Coronary artery (tissue), 2 donors: ENCODE measurements around the gene RNF167.

Source experiments
- DNase-seq: peaks from one replicate; pipeline ENCODE4 v3.0.0-alpha.2; 2017; ENCODE audit warnings: low spot score
- H3K27ac ChIP-seq, 2 donors: fragments of 200-600 bp; sonication (generic); one replicate each; pipeline ENCODE4 v1.5.1; 2016 to 2019
- H3K4me3 ChIP-seq: fragments of 200-600 bp; sonication (generic); 2 replicates; pipeline ENCODE4 v1.5.1; 2016; ENCODE audit warnings: mild to moderate bottlenecking, moderate library complexity
- TF ChIP-seq, protein P1 (sequence below): fragments of 200-600 bp; sonication (generic); IDR thresholded peaks from one replicate; pipeline ENCODE4 v1.5.1; 2019; ENCODE audit warnings: antibody characterized with exemption

The RNF167 gene

DNA sequence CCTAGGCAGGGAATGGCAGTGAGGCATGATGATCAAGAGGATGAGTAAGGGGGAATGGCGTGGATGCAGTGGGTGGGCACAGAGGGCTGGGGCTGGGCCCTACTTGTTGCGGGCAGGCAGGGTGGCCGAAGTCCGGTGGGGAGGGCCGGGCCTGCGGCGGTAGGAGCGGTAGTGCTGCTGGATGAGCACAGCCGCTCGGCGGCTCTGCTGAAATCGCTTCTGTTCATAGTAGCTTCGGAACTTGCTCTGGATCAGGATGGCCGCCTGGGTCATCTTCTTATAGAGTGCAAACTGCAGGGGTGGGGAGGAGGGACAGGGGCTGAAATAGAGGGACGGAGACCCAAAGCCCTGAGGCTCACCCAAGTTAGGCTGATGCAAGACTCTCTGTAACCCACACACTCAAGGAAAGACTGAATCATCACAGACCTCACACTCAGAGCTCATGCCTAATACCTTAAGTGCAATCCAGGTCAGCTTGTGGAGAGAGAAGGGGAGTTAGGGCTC is 29.0 kb downstream of the RNF167 start:
- TF ChIP-seq, protein P1, sequence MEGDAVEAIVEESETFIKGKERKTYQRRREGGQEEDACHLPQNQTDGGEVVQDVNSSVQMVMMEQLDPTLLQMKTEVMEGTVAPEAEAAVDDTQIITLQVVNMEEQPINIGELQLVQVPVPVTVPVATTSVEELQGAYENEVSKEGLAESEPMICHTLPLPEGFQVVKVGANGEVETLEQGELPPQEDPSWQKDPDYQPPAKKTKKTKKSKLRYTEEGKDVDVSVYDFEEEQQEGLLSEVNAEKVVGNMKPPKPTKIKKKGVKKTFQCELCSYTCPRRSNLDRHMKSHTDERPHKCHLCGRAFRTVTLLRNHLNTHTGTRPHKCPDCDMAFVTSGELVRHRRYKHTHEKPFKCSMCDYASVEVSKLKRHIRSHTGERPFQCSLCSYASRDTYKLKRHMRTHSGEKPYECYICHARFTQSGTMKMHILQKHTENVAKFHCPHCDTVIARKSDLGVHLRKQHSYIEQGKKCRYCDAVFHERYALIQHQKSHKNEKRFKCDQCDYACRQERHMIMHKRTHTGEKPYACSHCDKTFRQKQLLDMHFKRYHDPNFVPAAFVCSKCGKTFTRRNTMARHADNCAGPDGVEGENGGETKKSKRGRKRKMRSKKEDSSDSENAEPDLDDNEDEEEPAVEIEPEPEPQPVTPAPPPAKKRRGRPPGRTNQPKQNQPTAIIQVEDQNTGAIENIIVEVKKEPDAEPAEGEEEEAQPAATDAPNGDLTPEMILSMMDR = no peak
- Histone ChIP-seq H3K27ac (peak overlapping the region; percentile 85 to 98), H3K4me3 (peak overlapping the region; percentile 78)
- DNase-seq = no peak

DNA sequence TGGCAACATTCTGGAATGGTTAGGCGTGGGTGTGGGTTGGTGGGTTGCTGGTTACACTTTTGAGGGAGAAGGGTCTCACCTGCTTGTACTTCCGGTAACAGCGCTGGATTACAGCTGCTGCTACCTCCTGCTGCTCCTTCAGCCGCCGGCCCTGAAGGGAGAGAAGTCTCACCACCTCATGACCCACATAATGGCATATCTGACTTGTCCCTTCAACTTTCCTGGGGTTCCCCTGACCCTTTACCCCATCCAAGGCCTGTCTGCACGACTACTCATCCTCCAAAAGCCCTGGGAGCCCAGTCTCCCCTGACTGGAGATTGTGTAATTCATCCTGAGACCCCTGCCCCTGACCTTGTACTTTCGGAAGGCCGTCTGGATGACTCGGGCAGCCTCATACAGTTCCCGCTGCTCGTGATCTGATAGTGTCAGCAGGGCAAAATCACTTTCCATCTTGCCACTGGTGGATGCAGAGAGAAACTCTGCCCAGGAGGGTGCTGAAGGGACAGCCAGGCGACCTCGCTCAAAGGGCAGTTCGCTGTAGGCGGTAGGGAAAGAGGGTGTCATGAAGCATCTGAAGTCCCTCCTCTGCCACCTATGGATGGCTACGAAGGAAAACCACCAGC is 29.6 kb downstream of the RNF167 start:
- H3K27ac ChIP-seq = peak overlapping the region; percentile 85 to 98
- H3K4me3 ChIP-seq = no peak overlapping the region
- TF ChIP-seq, protein P1 = no peak
- no peak for DNase-seq

DNA sequence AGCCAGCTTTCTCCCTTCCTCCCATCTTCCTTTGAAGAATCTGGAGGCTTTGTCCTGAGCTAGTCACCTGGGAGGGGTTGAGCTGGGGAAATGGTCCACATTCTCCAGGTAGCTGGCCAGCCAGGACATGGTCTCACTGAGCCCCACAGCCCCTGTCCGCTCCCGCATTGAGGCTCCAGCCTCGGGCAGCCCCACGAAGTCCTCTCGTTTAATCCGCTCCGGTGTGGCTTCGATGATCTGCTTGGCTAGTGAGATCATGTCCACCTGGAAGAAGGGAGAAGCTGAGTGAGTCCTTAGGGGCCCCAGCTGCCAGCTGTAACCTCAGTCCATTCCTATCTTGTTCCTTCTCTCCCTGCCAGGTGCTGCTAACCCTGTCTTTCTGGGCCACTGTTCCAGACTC is 30.2 kb downstream of the RNF167 start:
- TF ChIP-seq, protein P1 = no peak
- H3K4me3 ChIP-seq = no peak overlapping the region
- H3K27ac ChIP-seq = peak overlapping the region in 1 of 2 donors; percentile 98
- DNase-seq = no peak

DNA sequence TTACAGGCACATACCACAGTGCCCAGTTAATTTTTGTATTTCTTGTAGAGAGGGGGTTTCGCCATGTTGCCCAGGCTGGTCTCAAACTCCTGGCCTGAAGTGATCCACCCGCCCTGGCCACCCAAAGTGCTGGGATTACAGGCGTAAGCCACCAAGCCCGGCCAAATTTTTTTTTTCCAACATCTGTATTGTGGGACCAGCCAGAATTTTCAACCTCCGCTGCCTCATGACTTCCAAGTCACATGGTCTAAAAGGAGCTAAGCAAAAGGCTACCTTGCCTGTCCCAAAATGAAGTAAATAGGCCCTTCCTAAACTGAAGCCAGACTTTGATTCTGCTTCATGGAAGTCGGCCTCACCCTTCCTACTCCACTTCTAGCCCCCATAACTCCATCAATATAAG is 31.8 kb downstream of the RNF167 start:
- TF ChIP-seq, protein P1 = no peak
- DNase-seq = no peak
- Histone ChIP-seq H3K27ac (peak overlapping the region in 1 of 2 donors; percentile 8), H3K4me3 (no peak overlapping the region)

DNA sequence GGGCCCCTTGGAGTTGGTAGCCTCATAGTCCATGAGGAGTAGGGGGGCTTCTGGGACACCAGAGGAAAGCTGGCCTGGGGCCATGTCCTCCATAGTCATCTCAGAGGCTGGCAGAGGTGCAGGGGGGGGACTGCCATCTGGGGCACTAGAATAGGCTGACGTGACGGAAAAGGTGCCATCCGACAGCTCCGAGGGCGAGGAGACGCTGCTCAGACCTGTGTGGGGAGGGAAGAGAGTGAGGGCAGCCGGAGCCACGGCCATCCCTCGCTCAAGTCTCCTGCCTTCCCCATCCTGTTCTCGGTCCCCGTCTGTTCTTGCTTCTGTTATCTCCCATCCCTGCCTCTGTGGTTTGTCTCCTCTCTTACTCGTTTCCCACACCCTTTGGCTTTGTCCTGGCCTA is 32.3 kb downstream of the RNF167 start:
- DNase-seq = no peak
- TF ChIP-seq, protein P1 = no peak
- H3K4me3 ChIP-seq = no peak overlapping the region
- H3K27ac ChIP-seq = peak overlapping the region in 1 of 2 donors; percentile 8

DNA sequence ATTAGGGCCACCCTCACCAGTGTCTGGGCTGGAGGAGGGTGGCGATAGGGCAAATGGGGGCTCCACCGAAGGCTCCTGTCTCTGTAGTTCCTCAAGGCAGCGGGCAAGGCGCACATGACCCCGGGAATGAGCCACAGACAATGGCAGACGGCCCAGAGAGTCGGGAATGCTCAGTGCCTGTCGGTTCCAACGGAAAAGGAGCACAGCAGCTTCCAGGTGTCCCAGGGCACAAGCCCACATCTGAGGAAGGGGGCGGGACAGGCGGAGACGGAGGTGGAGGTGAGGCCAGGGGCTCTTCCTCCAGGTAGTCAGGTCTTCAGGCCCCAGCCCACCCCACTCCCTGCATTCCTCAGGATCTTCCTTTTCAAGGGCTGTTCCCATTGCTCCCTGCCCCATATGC is 32.7 kb downstream of the RNF167 start:
- Histone ChIP-seq H3K27ac (peak overlapping the region in 1 of 2 donors; percentile 8), H3K4me3 (no peak overlapping the region)
- TF ChIP-seq, protein P1 = no peak
- DNase-seq = no peak
